Heart left ventricle (tissue), 16 donors: Measurements from ENCODE around the gene ACADM. TPM values are rescaled to one million over a fixed set of nuclear protein-coding genes. Genes with fewer than 3 reads are reported as not detected.
A peak's percentile ranks its signal among the peaks of the same experiment; 100 is the strongest.

Source experiments
- ATAC-seq, 4 donors: fragments of 200-7000 bp; cut with Tn5 transposase; one replicate each; pipeline ENCODE4 v1.9.1; 2020 to 2022; ENCODE audit warnings: moderate library complexity in 4 of 4, mild to moderate bottlenecking in 3 of 4, moderate number of reproducible peaks in 1 of 4
- DNase-seq, 5 donors: peaks; one replicate each; pipeline ENCODE4 v3.0.0-alpha.2; 2020
- H3K27ac ChIP-seq, 12 donors: fragments of 200-600 bp; sonication (generic) in 4 of 12; one replicate each; pipeline versions ENCODE4 v1.5.0 to v1.8.0; 2016 to 2022; ENCODE audit warnings: mild to moderate bottlenecking in 2 of 12
- H3K27me3 ChIP-seq, 9 donors: fragments of 200-600 bp; sonication (generic) in 2 of 9; one replicate each; pipeline versions ENCODE4 v1.5.1 to v1.8.0; 2016 to 2022; ENCODE audit warnings: mild to moderate bottlenecking in 3 of 9
- H3K36me3 ChIP-seq, 9 donors: fragments of 200-600 bp; sonication (generic) in 2 of 9; one replicate each; pipeline versions ENCODE4 v1.5.0 to v1.8.0; 2018 to 2022; ENCODE audit warnings: mild to moderate bottlenecking in 2 of 9
- H3K4me1 ChIP-seq, 12 donors: fragments of 200-600 bp; sonication (generic) in 4 of 12; one replicate each; pipeline versions ENCODE4 v1.5.0 to v1.8.0; 2016 to 2022; ENCODE audit warnings: mild to moderate bottlenecking in 3 of 12
- H3K4me3 ChIP-seq, 12 donors: fragments of 200-600 bp; sonication (generic) in 4 of 12; one replicate each; pipeline versions ENCODE4 v1.5.0 to v1.8.0; 2017 to 2022; ENCODE audit warnings: mild to moderate bottlenecking in 9 of 12, moderate library complexity in 4 of 12
- H3K9me3 ChIP-seq, 12 donors: fragments of 200-600 bp; sonication (generic) in 4 of 12; one replicate each; pipeline versions ENCODE4 v1.5.0 to v1.8.0; 2016 to 2022; ENCODE audit warnings: mild to moderate bottlenecking in 1 of 12
- POLR2A ChIP-seq, 2 donors: fragments of 450-650 bp; IDR thresholded peaks; one replicate each; pipeline ENCODE4 v1.6.1; 2017; ENCODE audit warnings: antibody characterized with exemption in 2 of 2, mild to moderate bottlenecking in 2 of 2, moderate library complexity in 2 of 2
- WGBS, 4 donors: extraction: QIAGEN DNeasy Blood & Tissue Kit in 2 of 4; methylation state at CpG; one replicate each; pipeline versions ENCODE4 v1.1.5 to v1.1.7; 2013 to 2018; 5-methylcytosine and 5-hydroxymethylcytosine counted together
- intact Hi-C, 10 donors: fragments of 100-400 bp; cut with DNase I; formaldehyde crosslinking; loops; one replicate each; pipeline versions ENCODE4 v1.11.1 to v1.14.2; 2022
- polyA plus RNA-seq, 2 donors: library from polyadenylated mRNA; stranded (reverse); fragments of 200-250 nt; gene quantifications; one replicate each; pipeline ENCODE4 v1.2.3, GENCODE V29; 2013
- total RNA-seq, 9 donors: library from RNA; depleted of rRNA in 2 of 9; stranded (reverse); fragments of >200 nt in 2 of 9; fragmentation: NEBNext Ultra II Directional in 3 of 9; extraction: Animal tissue kit (Norgen Biotek cat#: 25700) in 3 of 9; gene quantifications; one replicate each; pipeline versions ENCODE4 v1.1.0 to v1.2.4, GENCODE V29; 2016 to 2023
- TF ChIP-seq, protein P1 (sequence below), 12 donors: fragments of 200-600 bp; sonication (generic) in 4 of 12; IDR thresholded peaks; one replicate each; pipeline versions ENCODE4 v1.5.0 to v1.8.0; 2018 to 2022; ENCODE audit warnings: antibody characterized with exemption in 12 of 12, mild to moderate bottlenecking in 5 of 12
- donor health status: ischemic (EF 13 %, LVEDD 7.1; RV severe dilation, severe dysfunction).
- donor health status: healthy with polysubstance abuse.
- donor health status: DM: no; HTN: yes; CAD: no.
- donor health status: DM: no; HTN: no; CAD: no.
- donor health status: ischemic (EF 25% LVEDD 6.9; RV normal size, moderate dysfunction).
- donor health status: ischemic (EF 25% LVEDD 5.7; RV mildly dilated, moderate dysfunction).
- donor health status: healthy.
- donor health status: DM: yes; HTN: yes; CAD: no.
- donor health status: ischemic (EF 35%, LVEDD 5.7; RV mildly dilated, moderate dysfunction).
- donor health status: nonischemic (EF 11% LVEDD 7.7; RV severe dilation, severe dysfunction).
- donor health status: DM: yes; HTN: yes; CAD: no.
- donor health status: PGD.
- donor health status: ischemic (EF 29% LVEDD 5.4; RV normal size, mild dysfunction).
- donor health status: nonischemic (EF 23%, LVEDD 6.1; RV moderate dilation, normal function).

The ACADM gene
- total and polyA plus RNA-seq, 11 donors, result 45.4 to 371 (median 212) TPM

DNA sequence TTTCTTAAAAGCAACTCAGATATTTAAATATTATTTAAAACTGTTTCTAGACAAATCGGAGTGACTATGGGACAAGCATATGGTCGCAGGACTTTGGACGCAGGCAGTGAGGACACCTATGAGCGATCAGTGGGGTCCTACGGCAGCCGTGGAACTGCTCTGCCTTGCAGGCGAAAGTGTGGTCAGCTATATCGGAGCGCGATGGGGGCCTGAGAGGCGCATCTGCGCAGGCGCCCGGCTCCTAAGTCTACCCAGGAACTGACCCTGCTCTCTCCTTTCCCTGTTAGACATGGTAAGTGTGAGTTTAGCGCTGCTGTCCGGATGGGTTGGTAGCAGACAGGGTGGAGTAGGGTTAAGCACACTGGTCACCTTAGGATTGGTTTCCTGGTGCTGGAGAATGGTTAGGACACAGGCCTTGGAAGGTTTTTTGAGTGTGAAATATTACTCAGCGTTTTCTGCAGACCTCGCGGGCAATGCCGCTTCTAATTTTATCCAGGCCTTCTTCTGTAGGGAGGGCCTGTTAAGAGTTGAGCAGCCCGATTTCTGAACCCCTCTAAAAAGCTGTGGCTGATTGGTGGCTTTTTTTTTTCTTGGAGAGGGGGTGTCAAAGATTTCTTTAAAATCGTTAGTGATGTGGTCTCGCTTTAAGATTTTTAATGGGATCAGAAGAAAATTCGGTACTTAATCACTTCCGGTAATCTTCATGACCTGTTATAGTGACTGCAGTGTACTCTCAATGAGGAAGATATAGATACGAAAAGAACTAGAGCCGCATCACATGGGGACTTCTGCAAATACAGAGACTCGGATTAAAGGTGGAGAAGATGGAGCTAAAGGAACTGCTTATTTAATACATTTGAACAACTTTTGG lies 61.7 kb downstream of the ACADM start, which contains the start of gene RABGGTB:
Gene RABGGTB, plus strand, starts transcription at position 274 of the 871 bp plus-strand sequence. Its CDS starts 16 bp downstream, at position 290.
- ATAC-seq (peak; percentile 97 to 100 (median 99)), DNase-seq (peak; percentile 93 to 96 (median 96))
- Histone ChIP-seq H3K4me3 (peak within 1 kb of the TSS; percentile 50 to 86 (median 77)), H3K4me1 (peaks cover 0 to 54% (median 40%) of the 10 kb centered on the region in 12 donors), H3K27me3 (no peaks in the 10 kb centered on the region), H3K27ac (peak within 1 kb of the TSS; percentile 59 to 92 (median 86)), H3K9me3 (no peaks in the 10 kb centered on the region), H3K36me3 (peaks cover 0 to 37% (median 24%) of the 10 kb centered on the region in 9 donors)
- 0 to 1% (median 0%) methylated on average over 28 of the region's 28 CpGs for WGBS, 4 donors
- TF ChIP-seq, protein P1, sequence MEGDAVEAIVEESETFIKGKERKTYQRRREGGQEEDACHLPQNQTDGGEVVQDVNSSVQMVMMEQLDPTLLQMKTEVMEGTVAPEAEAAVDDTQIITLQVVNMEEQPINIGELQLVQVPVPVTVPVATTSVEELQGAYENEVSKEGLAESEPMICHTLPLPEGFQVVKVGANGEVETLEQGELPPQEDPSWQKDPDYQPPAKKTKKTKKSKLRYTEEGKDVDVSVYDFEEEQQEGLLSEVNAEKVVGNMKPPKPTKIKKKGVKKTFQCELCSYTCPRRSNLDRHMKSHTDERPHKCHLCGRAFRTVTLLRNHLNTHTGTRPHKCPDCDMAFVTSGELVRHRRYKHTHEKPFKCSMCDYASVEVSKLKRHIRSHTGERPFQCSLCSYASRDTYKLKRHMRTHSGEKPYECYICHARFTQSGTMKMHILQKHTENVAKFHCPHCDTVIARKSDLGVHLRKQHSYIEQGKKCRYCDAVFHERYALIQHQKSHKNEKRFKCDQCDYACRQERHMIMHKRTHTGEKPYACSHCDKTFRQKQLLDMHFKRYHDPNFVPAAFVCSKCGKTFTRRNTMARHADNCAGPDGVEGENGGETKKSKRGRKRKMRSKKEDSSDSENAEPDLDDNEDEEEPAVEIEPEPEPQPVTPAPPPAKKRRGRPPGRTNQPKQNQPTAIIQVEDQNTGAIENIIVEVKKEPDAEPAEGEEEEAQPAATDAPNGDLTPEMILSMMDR (IDR thresholded peaks at IDR 0.05), result no peak
- peak in 1 of 2 donors; percentile 88 for TF ChIP-seq POLR2A (IDR thresholded peaks at IDR 0.05)
- intact Hi-C loops, result loop anchor here (1.0 to 5.0 kb wide), 4 partner anchors 59 to 144 kb away; partner anchors contain the start of gene ACADM (in 5 of the 10)

DNA sequence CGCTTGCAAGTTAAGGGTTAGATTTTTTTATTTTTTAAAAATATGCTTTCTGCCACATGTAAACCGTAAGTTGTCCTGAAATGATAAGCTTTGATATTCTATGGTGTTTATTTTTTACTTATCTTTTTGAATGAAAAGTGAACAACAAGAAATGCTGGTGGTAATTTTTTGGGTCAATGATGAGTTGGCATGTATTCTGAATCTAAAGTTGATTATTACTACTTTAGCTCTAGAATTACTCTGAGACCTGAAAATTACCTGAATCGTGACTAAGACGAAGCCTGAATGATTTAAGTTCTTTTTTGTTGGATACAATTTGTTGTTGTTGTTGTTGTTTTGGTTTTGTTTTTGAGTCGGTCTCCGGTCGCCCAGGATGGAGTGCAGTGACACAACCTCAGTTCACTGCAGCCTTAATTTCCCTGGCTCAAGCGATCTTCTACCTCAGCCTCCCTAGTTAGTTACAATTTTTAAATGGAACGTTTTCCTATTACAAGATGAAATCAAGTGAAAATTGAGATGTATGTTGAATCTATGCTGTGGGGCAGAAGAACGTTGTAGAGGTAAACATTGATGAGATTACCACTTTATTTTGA lies 62.5 kb downstream of the ACADM start:
- peak overlapping the region in 10 of 12 donors; percentile 72 to 92 (median 88) for H3K27ac ChIP-seq

DNA sequence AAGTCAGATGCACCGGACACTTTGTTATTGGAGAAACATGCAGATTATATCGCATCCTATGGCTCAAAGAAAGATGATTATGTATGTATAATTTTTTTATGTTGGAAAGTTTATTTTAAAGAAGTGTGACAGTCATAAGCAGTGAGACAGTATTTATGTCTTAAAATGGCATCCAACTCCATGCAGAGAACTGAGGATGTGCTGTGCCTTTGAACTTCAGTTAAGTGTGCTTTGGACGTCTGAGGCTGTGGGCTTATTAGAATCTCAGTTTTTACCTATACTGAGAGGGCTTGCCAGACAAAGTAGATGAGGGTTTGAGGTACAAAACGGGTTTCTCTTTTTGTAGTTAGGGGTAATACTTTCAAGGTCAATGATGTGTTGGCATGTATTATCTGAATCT lies 63.0 kb downstream of the ACADM start:
- Histone ChIP-seq H3K27me3 (no peaks in the 10 kb centered on the region), H3K36me3 (peaks cover 0 to 50% (median 37%) of the 10 kb centered on the region in 9 donors), H3K27ac (peak overlapping the region in 8 of 12 donors; percentile 1 to 92 (median 83)), H3K4me1 (peaks cover 0 to 59% (median 40%) of the 10 kb centered on the region in 12 donors), H3K4me3 (peak overlapping the region in 11 of 12 donors; percentile 50 to 86 (median 78)), H3K9me3 (no peaks in the 10 kb centered on the region)
- ATAC-seq (no peak), DNase-seq (no peak)
- 14 to 31% (median 17%) methylated on average over 4 of the region's 4 CpGs for WGBS, 4 donors
- intact Hi-C loops, result loop anchor here in 7 of 10 donors (5.0 kb wide), 3 partner anchors 60 to 145 kb away; partner anchors contain the start of gene ACADM (in 2 of the 7)
- TF ChIP-seq, protein P1 (IDR thresholded peaks at IDR 0.05), result no peak
- no peak for TF ChIP-seq POLR2A (IDR thresholded peaks at IDR 0.05)

More for the DNA sequence above, 62.5 kb downstream of the ACADM start:
- no peak for ATAC-seq
- H3K4me1 ChIP-seq, result peaks cover 0 to 59% (median 40%) of the 10 kb centered on the region in 12 donors
- H3K9me3 ChIP-seq, result no peaks in the 10 kb centered on the region
- peaks cover 0 to 45% (median 32%) of the 10 kb centered on the region in 9 donors for H3K36me3 ChIP-seq
- DNase-seq, result no peak
- H3K27me3 ChIP-seq, result no peaks in the 10 kb centered on the region
- WGBS, 4 donors, result 2 to 5% (median 4%) methylated on average over 10 of the region's 10 CpGs
- intact Hi-C loops, result loop anchor here (1.0 to 5.0 kb wide), 4 partner anchors 60 to 145 kb away; partner anchors contain the start of gene ACADM (in 5 of the 10)
- peak overlapping the region; percentile 50 to 86 (median 77) for H3K4me3 ChIP-seq
- no peak for TF ChIP-seq POLR2A (IDR thresholded peaks at IDR 0.05)
- TF ChIP-seq, protein P1 (IDR thresholded peaks at IDR 0.05), result no peak
